Activated gamma-delta T cell treated with anti-CD3 and anti-CD28 coated beads, Interleukin-2, amount 50 U/mL, for 16 hours (primary cell): ENCODE measurements around the gene SRD5A1.
A peak's percentile ranks its signal among the peaks of the same experiment; 100 is the strongest.

ENCODE experiments used
- DNase-seq: peaks from one replicate; pipeline ENCODE4 v3.0.0-alpha.2; 2020; ENCODE audit warnings: low read depth

Gene SRD5A1

DNA sequence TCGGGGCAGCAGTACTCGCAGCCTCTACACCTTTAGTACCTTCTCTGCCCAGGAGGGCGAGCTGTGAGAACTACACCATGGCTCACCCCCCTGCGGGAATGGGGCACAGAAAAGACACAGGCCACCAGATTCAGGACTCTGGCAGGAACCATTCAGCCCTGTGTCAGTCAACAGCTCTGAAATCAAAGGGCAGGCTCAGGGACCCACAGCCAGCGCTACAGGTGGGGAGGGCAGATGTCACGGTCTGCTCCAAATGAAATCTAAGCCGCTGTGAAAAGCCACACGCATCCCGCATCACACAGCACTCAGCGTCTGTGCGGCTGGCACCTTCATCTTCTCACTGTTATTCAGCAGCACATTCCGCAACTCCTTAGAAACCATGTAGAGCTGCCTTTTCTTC is 28.3 kb upstream of the SRD5A1 start:
- no peak for DNase-seq

DNA sequence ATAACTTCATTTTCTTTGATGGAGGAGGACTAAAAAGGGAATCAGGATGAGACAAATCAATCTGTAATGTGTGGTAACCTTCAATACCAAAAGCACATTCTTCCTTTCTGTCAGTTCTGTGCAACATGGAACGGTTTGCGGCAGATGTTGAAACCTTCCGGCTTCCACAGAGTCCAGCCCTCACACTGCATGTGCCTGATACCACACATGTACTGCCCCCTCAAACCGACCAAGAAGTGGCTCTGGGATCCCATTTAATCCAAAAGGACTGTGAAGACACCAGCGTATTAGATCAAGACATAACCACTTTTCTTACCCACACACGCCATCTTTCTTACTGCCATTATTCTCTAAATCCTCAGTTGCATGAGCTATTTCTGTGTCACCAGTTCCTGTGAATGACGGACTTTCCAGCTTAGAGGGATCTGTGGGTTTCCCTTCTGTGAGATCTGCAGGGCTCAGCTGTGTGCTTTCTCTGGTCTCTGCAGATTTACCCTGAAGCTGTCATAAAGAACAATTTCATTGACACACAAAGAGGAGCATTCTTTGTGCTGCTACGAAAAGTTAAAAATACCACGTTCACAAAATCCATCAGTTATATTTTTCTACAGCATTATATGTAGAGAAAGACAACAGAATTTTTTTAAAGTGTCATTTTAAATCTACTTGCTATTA is 26.2 kb upstream of the SRD5A1 start:
- DNase-seq, result no peak

DNA sequence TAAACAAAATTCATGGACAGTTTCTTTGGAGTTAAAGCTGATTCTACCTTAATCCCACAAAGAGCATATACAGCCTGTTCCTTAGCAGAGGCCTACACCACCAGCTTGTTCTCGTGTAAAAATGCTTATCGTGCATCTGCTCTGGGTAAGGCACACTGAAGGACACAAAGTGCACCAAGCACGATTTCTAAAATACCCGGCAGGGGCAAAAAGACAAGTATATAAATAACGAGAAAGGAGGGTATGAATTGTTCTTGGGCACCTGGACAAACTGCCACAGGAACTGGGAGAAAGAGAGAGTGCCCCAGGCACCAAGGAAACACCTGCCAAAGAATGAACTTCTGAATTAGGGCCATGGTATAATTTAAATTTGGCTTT is 25.7 kb upstream of the SRD5A1 start:
- DNase-seq, result no peak

DNA sequence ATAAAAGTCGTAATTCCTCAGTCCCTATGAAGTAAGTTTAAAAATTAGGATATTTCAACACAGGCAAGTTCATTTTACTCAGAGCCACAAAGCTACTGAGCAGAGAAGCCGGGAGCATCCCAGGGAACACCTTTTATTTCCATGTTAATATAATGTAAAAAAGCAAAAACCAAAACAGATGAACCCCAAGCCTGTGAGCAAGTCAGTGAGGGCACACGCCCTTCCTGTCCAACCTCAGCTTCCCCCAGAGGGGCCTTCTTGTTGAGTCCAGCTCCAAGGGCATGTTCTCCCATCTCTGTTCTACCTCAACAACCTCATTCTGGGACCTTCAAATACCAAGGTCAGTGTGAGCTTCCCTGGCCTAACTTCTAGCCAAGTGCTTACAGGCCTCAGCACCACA is 25.2 kb upstream of the SRD5A1 start:
- no peak for DNase-seq

DNA sequence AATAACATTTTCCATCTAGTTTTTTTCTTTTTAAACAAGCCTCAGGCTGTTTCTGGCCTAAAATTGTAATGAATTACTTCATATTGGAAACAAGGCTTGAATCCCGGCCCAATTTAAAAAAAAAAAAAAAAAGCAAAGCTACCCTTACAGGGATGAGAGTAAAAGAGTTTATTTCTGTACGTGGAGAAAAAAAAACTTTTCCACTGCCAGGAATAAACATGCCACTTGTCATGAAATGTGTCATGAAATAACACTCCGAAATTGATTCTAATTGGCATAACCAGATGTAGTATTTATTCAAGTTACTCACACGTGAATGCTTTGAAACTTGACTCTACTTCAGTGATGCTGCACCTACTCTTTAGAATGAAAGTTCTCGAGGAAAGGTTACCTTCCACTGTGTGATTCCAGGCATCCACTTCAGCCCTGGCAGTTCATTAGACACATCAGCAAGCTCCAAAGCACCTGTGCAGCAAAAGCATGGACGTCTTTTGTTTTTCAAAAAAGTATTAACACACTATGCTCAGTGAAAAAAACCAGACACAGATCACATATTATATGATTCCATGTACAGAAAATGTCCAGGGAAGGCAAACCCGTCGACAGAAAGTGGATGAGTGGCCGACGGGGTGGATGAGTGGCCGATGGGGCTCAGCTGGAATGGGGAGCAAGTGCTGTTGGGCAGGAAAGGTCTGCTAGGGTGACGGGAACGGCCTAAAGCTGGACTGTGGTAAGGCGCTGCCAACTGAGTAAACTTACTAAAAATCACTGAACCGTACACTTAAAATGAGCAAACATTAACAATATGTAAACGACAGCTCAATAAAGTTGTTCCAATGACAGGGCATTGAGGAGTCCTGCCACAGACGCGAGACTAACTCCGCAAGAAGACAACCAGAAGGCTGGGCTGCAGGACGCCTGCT is 21.6 kb upstream of the SRD5A1 start:
- no peak for DNase-seq

DNA sequence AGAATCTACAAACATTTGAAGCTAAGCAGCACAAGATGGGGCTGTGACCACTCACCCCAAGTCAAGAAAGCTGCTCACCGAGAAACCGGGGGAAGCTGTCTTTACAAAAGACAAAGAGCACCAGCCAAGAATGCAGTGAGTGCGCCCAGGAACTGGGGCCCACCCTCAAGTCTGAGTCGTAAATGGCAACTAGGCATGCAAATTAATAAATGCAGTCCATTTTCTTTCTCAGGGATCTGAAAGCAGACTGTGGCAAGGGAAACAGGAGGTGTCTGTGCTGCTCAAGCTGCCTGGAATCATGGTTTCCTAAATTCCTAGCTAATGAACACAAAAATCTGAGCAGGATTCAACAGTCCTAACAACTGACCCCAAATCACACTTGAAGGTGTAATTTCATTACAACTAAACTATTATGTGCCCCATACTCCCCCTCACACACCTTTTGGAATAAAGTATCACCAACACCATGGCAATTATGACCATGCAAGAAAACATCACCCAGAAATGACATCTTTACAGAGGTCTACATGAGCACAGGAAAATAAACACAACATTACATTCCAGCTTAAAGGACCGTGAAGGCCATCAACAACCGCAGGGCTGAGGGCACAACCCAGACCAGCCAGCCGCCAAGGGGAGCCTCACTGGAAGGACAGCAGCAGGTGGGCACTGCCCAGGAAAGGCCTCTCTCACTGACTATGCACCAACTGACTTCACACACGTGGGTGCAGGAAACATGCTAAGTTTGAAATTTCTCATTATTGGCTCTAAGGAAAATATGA is 18.0 kb upstream of the SRD5A1 start:
- DNase-seq, result no peak

DNA sequence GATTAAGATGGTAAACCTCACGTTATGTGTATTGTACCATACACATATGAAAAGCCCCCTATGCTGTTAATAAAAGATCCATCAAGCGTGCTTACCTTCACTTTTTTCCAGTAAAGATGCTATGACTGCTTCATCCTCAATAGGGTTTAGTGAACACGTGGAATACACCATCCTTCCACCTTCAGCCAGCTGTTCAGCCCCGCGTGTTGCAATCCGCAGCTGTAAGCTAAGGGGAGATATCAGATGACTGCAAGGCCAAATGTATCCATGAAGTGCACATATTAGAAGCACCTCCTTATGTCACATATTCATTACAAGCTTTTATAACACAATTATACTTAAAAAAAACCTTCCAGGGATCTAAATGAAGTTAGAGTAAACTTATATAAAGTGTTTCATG is 16.6 kb upstream of the SRD5A1 start:
- no peak for DNase-seq

DNA sequence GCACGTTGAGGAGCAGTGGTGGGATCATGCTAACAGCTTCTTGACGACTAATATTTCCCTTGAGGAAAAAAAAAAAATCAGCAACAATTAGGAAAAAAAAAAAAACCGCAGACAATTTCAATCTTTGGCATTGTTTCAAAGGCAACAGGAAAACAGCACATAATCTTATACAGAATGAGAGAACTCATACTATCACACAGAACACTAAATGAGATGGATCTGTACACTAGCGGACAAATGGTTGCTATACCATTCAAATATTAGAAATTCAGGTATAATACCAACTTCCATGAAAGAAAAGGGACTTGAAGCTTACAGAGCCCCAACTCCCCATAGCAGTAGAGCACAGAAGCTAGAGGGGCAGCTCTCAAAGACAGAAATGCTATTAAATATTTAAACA is 10.0 kb upstream of the SRD5A1 start:
- DNase-seq, result no peak

DNA sequence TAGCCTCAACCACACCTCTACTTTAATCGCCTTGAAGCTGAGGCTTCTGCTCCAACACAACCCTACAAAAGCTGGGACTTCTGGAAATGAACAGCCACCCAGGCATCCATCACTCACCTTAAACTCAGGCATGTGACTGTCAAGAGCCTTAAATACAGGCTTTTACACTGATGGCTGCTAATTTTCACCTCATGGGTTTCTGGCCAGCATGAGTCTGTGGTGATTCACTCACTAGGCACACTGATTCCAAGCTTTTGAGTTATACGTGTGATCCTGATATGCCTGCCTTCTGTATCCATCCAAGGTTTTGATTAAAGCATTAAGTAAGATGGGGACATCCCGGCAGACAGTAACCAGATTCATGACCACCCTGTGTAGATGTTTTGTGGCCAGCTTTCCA is 9.3 kb upstream of the SRD5A1 start:
- no peak for DNase-seq

DNA sequence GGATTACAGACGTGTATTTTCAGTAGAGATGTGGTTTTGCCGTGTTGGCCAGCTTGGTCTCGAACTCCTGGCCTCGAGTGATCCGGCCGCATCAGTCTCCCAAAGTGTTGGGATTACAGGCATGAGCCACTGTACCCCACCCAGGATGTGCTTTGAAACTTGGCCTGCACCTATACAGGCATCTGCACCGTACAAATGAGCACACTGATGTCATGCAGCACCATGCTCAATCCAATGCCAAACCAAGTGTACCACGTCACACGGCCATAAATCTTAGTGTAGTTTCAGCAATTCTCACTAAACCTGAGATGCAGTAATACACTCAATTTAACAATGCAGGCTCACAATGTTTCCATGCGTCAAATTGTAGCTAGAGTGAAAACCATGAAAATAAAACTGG is 6.7 kb upstream of the SRD5A1 start:
- no peak for DNase-seq

DNA sequence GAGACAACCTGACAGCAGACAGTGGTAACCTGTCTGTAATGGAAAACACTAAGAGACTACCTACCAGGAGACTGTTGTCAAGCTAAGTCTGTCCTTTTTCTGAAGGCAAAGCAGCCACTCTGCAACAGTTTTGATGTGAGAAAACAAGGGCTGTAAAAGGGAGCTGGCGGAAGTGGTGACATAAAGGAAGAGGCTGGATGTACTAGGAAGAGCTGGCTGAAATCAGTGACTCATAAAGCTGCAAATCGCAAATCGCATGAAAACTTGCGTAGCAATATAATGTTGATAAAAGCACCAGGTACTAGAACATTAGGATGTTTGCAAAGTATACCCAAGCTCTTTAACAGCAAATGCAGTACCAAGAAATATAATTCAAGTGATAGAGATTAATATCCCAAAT is 1.8 kb upstream of the SRD5A1 start:
- DNase-seq, result no peak

DNA sequence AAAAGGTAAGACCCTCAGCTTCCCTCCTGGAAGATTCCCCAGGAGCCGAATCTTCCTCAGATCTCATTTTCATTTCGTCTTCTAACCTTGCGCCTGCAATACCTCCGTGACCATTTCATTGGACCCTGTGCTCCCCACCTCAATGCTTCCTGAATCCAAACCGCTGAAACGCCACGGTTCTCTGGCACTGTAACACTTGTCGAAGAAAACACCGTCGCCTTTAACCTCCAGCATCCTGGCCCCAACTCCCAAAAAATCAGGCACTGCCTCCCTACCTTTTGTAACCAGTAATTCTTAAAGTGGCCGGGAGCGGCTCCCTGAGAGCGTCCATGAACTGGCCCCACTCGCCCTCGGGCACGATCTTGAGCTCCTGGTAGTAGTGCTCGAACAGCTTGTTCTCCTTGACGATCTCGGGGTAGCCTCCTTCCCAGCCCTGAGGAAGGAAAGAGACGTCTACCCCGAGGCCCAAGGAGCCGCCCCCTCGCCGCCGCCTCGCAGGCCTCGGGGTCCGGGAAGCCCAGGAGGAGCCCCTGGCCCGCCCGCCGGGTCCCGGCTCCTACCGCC is 834 bp upstream of the SRD5A1 start:
- no peak for DNase-seq

DNA sequence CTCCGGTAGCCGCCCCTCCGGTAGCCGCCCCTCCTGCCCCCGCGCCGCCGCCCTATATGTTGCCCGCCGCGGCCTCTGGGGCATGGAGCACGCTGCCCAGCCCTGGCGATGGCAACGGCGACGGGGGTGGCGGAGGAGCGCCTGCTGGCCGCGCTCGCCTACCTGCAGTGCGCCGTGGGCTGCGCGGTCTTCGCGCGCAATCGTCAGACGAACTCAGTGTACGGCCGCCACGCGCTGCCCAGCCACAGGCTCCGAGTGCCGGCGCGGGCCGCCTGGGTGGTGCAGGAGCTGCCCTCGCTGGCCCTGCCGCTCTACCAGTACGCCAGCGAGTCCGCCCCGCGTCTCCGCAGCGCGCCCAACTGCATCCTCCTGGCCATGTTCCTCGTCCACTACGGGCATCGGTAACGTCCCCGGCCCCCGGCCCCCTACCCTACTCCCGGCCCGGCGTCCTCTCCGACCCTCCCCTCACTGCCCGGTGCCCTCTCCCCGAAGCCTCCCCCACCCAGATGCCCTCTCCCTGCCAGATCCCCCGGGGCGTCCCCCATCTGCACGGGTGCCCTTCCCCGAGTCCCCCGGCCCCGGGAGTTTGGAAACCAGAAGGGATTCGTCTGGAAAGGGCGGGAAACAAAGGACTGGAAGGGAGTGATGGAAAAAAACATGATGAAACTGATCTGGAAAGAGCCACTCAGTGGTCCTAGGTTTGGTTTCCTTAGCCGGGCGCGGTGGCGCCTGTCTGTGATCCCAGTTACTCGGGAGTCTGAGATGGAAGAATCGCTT is 417 bp downstream of the SRD5A1 start:
- DNase-seq, result peak; percentile 9

DNA sequence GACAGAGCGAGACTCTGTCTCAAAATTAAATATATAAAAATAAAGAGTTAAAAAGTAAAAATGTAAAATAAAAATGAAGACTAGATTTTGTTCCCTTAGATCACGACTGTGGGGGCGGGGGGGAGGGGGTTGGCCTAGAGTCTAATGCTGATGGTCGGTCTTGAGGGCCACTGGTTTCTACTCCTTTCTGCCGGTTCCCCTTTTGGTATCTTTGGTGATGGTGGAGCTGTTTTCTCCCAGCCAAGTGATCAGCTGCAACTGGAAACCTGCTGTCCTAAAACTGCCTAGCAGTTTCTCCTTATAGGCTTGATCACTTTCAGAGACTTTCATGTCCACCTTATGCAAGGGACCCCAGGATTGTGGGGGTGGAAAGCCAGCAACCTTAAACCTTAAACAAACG is 1.1 kb downstream of the SRD5A1 start:
- DNase-seq, result no peak

DNA sequence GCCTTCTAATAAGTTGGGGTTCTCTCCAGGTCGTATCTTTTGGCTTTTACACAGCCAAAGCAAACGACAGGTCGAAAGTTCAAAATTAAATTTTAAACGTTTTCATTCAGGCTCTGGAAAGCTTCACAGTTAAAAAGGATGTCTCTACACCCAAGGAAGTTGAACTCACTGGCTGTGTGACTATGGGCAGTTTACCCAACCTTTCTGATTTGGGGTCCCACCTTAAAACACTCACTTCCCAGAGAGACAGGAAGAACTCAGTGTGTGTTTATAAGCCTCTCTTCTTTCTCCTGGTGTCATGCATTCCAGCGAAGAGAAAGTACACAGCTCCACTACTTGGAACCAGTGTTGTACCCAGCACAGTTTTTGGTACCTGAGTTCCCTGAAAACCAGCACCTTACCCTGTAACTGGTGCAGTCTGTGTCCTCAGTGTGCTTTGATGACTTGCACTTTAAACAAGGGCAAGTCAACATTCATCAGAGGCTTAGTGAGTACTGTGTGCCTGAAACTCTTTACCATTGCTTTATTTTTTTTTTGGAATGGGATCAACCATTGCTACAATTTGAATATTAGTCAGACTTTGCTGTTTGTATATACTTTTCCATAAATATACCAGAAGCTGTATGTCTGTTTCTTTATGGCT is 1.7 kb downstream of the SRD5A1 start:
- no peak for DNase-seq

DNA sequence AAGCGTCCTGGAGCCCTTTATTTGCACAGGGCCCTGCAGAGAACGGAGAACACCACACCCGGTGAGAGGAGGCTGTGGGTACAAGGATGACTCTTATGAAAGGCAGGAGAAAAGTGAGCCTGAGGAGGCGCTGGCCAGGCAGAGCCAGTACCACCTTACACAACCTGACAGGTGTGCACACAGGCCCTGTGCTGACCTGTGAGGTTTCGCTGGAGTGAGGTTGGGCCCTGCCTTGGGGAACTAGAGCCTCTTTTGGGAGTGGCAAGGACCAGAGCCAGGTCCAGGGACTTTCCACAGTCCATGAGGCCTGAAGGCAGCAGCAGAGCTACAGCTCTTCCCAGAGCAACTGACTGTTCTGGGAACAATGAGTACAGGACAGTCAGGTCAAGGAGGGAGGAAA is 3.1 kb downstream of the SRD5A1 start:
- DNase-seq, result no peak

DNA sequence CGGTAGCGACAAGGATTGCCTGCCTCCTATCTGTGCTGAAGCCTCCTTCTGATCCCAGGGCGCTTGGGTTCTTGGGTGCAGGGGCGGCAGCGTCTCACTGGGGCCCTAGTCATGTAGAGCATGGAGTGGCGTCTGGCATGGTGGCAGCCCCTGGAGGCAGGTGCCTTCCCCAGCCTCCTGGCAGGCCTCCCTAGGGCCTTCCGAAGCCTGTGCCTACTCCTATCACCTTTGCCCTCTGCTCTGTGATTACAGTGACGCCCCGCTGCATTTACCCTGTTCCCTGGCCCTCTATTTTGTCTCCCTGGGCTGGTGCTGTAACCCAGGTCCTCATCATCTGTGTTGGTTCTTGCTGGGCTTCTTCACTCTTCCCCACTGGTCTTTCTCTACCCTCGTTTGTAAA is 3.8 kb downstream of the SRD5A1 start:
- DNase-seq, result no peak

DNA sequence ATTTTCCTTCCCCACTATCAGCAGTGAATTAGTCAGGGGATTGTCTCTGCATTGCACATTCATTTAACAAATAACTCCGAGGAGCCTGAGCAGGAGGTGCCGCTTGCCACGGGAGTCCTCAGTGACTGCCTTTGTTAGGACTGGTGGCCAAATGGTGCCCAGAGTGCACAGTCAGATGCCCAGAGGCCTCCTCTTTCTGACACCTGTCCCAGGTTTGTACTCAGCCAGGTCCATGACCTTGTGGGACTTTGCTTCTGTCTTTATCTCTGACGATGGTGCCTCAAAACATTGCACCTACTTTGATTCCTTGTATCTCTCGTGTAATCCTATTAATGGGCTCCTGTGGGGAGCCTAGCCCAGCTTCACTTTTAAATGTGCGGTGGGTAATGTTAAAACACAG is 4.3 kb downstream of the SRD5A1 start:
- DNase-seq, result no peak

DNA sequence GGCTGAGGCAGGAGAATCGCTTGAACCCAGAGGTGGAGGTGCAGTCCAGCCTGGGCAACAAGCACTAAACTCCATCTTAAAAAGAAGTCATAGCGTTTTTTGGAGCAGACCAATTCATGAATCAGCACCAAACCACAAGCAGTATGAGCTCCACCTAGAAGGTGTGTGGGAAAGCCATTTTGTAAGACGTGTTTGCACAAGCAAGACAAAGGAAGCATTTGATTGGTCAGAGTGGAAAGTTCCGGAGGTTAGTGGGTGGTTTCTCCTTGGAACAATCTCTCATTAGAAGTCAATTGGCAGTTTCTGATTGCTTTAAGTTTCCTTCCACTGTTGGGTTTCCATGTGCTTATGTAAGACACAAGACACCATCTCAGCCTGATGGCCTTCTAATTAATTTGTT is 5.0 kb downstream of the SRD5A1 start:
- DNase-seq, result no peak

DNA sequence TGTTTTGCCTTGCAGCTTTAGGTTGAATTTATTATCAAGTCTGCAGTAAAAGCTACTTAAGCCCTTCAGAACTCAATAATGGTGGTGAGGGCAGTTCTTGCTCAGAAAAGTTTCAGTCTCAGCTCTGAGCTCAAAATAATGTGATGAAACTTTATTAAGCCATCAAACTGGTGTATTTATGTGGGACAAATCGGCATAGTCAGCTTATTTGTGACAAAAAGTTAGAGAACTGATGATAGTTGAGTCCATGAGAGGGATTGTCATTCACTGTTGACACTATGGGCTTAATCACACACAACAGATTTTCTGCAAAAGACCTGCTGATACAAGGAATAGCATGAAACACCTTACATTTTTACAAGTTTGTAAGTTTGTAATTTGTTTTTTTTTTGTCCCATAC is 9.4 kb downstream of the SRD5A1 start:
- no peak for DNase-seq

DNA sequence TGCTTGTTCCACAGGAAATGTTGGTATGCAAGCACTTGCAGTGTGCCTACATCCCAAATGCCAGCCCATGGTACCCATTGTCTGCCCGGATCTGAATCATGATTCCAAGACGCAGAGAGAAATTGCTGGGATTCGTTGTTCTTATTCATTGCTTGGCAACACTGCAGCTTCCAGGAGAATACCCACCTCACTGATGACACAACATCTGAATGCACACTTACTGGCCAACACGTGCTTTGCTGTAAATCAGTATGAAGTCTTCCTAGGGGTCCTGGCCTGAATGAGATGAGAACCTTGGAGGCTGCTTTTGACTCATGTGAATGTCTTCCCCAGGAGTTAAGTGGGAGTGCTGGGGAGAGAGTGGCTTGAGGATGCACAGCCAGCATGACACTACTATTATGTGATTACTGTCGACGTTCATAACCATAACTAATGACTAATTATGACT is 11.6 kb downstream of the SRD5A1 start:
- no peak for DNase-seq
